HG03469 (cell line): ENCODE data around the gene LZTR1.

Source experiments
- ATAC-seq: cut with Tn5 transposase; IDR thresholded peaks from one replicate; pipeline ENCODE4 v1.9.1; 2021; ENCODE audit warnings: mild to moderate bottlenecking, moderate library complexity, moderate number of reproducible peaks; ENCODE audit not compliant: unreplicated experiment

The LZTR1 gene

DNA sequence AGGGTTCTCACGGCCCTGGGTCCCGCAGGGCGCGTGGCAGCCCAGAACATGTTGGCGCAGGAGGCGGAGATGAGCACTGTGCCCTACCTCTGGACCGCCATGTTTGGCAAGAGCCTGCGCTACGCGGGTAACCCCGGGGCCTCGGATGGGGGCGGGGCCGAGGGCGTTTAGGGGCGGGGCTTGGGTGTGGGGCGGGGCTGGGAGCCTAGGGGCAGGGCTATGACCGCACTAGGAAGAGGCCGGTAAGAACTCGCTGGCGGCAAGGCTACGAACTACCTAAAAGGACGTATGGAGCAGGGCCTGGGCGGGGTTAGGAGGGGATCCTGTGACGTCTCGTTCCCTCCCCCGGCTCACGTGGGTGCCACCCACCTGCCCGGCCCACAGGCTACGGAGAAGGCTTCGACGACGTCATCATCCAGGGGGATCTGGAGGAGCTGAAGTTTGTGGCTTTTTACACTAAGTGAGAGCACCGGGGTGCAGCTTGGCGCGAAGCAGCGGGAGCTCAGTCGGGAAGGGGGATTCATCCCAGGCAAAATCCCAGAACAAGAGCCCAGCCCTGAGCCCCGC lies 2.8 kb upstream of the LZTR1 start:
- ATAC-seq: no peak

DNA sequence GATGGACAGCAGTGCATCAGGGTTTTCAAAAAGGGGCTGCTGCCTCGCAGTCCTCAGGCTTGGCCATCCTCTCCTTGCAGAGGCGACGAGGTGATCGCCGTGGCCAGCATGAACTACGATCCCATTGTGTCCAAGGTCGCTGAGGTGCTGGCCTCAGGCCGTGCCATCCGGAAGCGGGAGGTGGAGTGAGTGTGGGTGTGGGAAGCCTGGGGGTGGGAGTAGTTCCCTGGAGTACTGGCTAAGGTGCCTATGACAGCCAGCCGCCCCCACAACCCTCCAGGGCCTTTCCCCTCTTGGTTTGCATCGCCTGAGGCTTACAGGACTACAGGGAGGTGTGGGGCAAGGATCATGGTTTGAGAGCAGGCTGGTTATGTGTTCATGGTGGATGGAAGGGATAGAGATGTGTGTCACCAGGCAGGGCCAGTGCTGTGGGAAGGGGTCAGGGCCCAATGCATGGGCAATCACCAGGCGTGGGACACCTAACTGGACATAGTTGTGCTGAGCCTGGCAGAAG lies 2.1 kb upstream of the LZTR1 start:
- no peak for ATAC-seq

DNA sequence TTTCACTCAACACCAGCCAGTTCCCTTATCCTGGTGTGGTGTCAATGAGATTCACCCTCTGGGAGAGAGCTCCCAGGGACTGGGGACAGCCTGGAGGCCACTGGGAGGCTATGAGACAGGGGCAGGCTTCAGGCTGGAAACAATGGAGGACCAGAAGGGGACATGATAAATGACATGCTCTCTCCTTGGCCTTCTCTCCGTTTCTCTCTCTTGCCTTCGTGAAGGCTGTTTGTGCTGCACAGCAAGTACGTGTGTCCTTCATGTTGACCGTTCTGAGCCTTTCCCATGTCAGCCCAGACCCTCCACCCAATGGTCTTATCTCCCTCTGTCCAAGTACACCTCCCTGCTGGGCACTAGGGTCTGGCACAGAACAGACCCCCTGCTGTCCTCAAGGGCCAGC lies 1.6 kb upstream of the LZTR1 start:
- ATAC-seq: no peak

DNA sequence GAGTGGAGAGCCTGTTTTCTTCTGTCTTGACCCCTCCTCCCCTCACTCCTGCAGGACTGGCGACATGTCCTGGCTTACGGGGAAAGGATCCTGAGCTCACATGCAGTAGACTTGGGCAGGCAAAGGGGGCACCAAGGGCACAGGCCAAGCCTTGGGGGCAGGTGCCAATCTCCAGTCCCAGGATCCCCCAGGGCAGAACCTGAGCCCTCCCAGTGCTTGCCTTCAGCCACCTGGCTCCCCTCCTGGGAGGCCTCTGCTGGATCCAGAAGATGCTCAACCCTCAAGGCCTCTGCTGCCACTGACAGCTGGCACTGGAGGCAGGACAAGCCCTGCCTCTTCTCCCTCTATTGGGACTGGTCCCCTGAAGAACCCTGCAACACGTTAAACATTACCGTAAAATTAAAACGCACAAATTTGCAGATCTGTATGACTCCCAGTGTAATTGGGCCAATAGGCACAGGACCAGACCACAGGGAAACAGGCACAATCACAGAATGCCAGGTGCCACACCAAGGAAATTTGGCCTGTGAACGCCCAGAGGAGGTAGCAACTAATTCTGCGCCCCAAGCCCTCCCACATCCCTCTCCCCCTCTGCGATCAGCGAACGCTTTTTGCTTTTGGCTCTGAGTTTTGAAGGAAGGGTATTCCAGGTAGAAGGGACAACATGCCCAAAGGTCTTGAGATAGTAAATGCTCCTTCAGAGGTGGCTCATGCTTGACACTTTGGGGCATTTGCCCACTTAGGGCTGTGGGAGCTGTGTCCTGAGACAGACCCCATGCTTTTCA lies 967 bp upstream of the LZTR1 start:
- no peak for ATAC-seq

DNA sequence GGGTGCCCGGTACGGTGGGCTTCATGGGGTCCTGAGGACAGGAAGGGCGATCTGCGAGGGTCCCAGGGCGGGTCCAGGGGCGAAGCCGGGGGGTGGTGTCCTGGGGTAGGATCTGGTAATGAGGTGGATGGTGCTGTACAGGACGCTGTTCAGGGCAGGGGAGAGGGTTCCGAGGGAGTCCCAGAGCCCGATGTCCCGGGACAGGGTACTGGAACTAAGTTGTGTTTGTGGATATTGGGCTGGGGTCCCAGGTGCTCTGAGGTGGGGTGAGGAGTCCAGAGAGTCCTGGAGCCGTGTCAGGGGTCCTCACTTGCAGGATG lies 426 bp downstream of the LZTR1 start:
- no peak for ATAC-seq

DNA sequence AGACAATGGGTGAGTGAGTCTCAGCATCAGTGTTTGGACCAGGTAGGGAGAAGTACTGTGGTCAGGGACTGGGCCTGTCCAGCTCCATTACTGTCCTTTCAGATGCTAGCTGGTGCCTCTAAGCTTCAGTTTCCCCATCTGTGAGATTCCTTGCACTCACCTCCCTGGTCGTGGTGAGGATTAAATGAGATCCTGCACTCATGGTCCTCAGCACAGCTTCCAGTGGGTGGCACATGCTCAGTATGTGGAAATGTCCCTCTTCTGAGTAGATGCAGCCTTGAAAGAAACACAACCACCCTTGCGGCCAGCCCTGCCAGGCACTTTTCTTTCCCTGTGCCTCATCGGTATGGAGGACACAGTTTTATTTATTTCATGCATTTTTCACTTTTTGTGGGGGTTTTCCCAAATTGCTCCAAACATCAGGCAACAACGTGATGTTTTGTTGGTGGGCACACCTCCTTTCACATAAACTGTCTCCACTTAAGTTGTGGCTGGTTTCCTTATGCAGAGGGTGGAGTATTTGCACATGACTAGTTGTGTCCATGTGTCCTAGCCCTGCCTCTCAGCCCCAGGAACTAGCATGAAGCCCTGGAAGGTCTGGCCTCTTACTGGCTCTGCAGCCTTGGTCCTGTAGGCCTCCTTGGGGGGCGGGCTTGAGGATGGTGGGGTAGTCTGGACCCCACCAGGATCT lies 1.1 kb downstream of the LZTR1 start:
- no peak for ATAC-seq

DNA sequence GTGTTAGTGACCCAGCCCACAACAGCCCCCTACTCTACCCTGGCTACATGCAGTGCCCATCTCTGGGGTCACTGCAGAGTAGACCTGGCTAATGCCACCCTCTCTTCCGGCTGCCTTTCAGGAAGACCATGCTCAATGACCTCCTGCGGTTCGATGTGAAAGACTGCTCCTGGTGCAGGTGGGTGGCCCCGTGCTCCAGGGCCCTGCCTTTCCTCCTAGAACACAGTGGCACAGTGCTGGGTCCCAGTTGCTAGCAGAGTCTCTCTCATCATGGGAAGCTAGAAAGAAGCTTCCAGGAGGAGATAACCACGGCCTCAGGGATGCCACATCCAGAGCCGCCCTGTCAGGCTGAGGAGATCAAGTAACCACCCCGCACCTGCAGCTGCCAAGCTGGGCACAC lies 3.6 kb downstream of the LZTR1 start:
- ATAC-seq: no peak

DNA sequence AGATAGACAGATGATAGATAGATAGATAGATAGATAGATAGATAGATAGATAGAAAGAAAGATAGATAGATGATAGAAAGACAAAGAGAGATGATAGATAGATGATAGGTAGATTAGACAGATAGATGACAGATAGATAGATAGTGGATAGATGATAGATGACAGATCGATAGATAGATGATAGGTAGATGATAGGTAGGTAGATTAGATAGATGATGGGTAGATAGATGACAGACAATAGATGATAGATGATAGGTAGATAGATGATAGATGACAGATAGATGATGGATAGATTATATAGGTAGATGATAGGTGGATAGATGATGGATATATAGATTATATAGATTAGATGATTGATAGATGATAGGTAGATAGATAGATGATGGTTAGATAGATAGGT lies 4.3 kb downstream of the LZTR1 start:
- ATAC-seq: no peak

DNA sequence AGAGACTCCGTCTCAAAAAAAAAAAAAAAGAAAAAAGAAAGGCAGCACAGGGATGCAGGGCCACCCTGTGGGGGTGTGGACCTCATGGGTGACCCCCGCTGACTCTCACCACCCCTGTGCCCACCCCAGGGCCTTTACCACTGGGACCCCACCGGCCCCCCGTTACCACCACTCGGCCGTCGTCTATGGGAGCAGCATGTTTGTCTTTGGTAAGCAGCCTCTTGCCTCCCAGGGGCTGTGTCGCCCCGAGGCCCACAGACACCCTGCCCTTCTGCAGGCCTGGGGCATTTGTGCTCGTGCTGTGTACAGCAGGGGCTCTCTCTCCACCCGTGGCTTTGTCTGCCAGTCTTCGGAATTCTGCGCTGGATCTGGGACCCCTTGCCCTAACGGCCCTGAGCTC lies 5.3 kb downstream of the LZTR1 start:
- ATAC-seq: no peak

DNA sequence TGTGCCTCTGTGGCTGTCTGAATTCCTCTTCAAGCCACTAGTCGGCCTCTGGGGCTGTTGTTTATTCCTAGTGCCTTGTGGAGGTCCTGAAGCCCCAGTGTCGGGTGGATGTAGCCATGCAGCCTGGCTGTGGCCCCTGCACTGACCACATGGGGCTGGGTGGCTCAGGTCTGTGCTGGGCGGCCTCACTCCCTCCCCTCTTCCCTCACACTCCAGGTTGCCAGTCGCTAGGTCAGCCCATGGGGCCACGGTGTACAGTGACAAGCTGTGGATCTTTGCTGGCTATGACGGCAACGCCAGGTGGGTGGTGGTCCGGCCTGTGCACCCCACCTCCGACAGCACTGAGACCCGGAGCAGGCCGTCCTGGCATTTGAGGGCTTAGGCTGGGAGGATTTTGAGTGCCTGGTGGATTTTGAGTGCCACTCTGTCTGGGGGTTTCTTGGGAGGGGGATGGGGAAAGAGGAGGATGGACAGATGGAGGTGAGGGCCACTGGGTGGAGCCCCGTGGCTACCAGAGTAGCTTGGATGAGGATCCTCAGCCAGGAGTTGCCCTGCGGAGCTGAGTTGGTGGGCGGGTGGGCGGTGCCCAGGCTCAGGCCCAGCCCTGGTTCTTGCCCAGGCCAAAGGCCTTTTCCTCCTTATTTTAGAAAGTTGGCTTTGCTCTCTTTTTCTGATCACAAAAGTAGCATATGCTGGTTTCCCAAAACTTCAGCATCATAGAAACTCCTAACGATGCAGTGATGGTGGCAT lies 6.7 kb downstream of the LZTR1 start:
- no peak for ATAC-seq

DNA sequence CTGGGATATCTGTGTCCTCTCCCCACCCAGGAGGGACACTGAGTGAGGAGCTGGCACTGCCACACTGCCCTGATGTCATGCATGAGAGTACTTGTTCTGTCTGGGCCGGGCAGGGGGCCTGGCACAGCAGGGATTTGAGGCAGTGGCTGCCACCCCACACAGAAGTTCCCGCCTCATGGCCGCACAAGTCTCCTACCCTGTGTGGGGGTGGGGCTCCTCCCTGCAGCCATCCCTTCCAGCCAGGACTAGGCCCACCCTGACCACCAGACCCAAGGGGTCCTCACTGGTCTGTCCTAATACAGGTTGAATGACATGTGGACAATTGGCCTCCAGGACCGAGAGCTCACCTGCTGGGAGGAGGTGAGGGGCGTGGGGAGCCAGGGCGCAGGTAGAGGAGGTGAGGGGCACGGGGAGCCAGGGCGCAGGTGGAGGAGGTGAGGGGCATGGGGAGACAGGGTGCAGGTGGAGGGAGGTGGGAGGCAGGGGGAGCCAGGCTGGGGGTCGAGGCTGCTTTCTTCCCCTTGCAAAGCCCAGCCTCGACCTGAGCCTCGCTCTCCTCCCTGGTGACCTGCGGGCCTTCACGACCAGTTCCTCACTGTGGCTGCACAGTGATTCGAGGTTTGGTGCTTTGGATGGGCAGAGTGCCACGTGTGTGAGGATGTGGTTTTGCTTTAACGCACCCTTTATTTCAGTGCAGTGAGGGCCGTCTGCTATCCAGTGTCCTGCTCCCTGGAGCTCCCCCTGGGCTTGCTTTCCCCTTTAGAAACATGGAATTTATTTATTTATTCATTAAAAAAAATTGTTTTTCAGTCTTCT lies 7.4 kb downstream of the LZTR1 start:
- ATAC-seq: no peak

DNA sequence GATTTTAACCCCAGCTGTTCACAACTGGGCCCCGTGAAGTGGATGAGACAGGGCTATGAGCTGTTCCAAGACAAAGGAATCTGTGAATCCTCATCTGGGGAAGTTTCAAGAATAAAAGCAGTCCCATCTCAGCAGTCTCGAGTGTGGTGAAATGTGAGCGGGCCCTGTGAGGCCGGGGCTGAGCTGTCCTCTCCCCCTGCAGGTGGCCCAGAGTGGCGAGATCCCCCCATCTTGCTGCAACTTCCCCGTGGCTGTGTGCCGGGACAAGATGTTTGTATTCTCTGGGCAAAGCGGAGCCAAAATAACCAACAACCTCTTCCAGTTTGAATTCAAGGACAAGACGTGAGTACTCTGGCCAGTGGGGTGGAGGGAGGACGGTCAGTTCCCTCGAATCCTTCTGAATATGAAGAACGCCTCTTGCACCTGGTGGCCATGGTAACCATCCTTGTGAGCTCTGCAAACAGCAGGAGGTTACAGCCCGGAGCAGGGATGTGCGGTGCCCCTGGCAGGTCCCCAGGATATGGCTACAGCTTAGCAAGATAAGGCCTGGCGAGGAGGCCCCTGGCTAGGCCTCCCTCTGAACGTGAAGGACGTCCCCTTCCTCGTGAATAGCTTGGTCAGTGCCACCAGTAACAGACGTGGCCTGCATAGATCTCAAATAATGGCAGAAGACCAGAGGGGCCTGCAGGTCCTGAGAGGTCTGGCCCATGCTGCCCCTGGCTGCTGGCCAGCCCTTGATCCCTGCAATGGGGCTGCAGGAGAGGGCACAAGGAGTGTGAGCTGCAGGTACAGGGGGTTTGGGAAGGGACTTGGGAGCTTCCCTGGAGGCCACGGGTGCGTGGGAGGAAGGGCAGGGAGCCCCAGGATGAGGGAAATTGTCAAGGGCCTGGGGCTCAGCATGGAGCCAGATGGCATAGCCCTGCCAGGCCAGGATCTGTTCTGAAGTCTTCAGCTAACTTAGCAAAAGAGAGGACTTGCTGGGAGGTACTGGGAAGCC lies 8.4 kb downstream of the LZTR1 start:
- ATAC-seq: no peak

DNA sequence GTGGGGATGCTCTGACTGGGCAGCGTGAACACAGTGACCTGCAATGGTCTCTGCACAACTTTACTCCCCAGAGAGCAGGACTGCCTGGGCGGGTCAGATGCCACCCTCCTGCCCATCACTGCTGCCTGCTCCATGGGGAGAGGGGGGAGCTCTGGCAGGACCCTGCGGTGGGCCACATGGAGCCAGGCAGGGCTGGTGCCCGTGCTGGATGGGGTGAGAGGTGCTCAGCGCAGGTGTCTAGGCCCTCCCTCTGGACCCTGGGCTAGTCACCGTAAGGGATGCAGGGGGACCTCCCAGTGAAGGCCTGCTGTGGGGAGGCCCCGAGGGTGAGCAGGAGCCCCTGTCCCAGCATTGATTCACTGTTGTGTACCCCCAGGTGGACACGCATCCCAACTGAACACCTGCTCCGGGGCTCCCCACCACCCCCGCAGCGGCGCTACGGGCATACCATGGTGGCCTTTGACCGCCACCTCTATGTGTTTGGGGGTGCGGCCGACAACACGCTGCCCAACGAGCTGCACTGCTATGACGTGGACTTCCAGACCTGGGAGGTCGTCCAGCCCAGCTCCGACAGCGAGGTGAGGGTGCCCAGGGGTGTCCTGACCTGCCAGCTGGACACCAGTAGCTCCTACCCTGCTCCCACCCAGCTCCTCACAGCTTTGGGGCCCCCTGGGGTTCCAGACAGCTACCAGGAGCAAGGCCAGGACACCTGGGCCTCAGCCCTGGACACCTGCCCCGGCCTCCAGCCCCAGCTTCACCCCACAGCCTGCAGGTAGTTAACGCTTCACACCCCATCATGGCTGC lies 9.4 kb downstream of the LZTR1 start:
- no peak for ATAC-seq

DNA sequence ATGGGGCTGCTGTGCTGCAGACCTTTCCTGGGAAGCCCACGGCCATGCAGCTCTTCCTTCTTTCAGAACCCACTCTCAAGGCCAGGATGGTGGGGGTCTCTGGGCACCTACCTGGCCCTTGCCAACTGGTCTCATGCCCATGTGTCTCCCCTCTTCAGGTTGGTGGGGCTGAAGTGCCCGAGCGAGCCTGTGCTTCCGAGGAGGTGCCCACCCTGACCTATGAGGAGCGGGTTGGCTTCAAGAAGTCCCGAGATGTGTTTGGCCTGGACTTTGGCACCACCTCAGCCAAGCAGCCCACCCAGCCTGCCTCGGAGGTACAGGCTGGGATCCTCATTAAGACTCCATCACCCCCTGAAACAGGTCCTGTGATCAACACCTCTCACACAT lies 10.0 kb downstream of the LZTR1 start:
- ATAC-seq: no peak

DNA sequence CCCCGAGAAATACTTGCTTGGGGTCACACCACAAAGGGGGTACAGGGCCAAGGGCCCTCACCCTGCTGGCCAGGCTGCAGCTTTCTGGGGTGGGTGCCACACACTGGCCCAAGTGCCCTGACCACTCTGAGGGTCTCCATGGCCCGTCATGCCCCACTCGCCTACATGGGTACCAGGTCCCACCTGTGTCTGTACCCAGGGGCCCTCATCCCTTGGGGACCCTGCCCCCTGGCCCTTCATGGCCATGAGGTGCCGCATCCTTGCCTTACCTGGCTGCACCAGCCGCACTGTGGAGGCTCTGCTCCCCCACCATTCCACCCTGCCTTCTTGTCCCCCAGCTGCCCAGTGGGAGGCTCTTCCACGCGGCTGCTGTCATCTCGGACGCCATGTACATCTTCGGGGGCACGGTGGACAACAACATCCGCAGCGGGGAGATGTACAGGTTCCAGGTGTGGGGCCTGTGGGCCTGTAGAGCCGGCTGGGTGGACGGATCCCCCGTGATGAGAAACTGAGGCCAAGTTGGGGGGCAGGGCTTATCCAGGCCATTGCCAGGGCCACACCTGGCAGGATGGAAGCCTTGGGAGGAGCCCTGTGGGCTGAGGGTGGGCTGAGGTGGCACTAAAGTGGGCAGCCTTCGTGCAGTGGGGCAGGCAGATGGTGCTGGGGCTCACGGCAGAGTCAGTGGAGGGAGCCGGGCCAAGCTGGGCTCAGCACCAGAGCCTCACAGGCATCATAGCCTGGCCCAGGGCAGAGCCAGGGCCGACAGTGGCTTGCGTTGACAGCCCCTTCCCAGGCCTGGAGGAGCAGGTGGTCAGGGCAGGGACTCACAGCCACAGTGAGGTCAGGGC lies 10.6 kb downstream of the LZTR1 start:
- ATAC-seq: no peak

DNA sequence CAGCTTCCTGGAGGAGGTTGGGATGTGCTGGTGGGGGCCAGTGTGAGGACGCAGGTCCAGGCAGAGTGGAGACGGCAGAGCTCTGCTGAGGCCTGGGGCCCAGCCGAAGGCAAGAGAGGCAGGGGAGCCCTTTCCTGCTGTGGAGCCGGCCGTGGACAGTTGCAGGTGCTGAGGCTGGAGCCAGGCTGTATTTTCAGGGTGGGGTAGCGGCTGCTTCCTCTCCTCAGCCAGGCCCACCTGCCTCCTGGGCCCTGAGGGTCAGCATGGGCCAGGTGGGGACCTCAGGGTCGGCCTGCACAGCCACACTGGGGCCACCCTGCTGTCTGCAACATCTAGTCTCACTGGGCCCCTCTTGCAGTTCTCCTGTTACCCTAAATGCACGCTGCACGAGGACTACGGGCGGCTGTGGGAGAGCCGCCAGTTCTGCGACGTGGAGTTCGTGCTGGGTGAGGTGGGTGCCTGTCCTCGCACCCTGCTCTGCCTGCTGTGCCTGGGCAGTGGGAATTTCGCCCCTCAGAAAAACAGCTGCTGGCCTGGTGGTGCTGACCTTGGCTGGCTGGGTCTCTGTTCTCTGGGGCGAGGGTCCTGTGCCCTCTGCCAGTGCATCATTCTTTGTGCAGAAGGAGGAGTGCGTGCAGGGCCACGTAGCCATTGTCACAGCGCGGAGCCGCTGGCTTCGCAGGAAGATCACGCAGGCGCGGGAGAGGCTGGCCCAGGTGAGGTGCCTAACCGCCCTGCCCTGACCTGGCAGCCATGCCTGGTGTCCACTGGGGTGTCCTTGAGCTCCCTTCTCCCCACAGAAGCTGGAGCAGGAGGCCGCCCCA lies 11.4 kb downstream of the LZTR1 start:
- no peak for ATAC-seq
